ENCODE results near the gene RNF208.

Gene RNF208

GRCh38 chr9:137214620-137215019, 7.4 kb downstream of the RNF208 start:
- DNase-seq (ENCODE audit: low read depth): no peak

GRCh38 chr9:137213160-137214060, 8.6 kb downstream of the RNF208 start:
- DNase-seq (ENCODE audit: low read depth): no peak

GRCh38 chr9:137212520-137212919, 9.5 kb downstream of the RNF208 start:
- no peak for DNase-seq (ENCODE audit: low read depth)

- DNase-seq (ENCODE audit: low read depth): no peak
These were observed 10.5 kb downstream of the RNF208 start for GRCh38 chr9:137211532-137211931.

GRCh38 chr9:137206602-137207001, 15.4 kb downstream of the RNF208 start:
- no peak for DNase-seq (ENCODE audit: low read depth)

GRCh38 chr9:137205126-137206069, 16.6 kb downstream of the RNF208 start, which contains the start of the genes NDOR1 and TMEM203:
Gene NDOR1 (plus strand): TSS chr9:137205700. CDS start chr9:137205778, 78 bp downstream.
Gene TMEM203 (minus strand): TSS chr9:137205648. CDS start chr9:137205414, 234 bp downstream.
- DNase-seq (ENCODE audit: low read depth): peak; percentile 69

GRCh38 chr9:137204731-137205125, 17.3 kb downstream of the RNF208 start:
- DNase-seq (ENCODE audit: low read depth): no peak

GRCh38 chr9:137202966-137203365, 19.1 kb downstream of the RNF208 start:
- DNase-seq (ENCODE audit: low read depth): no peak

GRCh38 chr9:137201205-137201868, 20.7 kb downstream of the RNF208 start:
- DNase-seq (ENCODE audit: low read depth): no peak

- peak; percentile 99 for DNase-seq (ENCODE audit: low read depth)
These were observed 21.5 kb downstream of the RNF208 start, which contains the start of gene TPRN for GRCh38 chr9:137200311-137201204. Gene TPRN (minus strand): TSS chr9:137200741. CDS start chr9:137200711, 30 bp downstream.

GRCh38 chr9:137199411-137200121, 22.5 kb downstream of the RNF208 start:
- DNase-seq (ENCODE audit: low read depth): peak; percentile 7

- no peak for DNase-seq (ENCODE audit: low read depth)
These were observed 23.1 kb downstream of the RNF208 start for GRCh38 chr9:137198902-137199283.

- DNase-seq (ENCODE audit: low read depth): no peak
These were observed 23.8 kb downstream of the RNF208 start for GRCh38 chr9:137198051-137198901.

GRCh38 chr9:137195525-137196220, 26.4 kb downstream of the RNF208 start:
- no peak for DNase-seq (ENCODE audit: low read depth)

- no peak for DNase-seq (ENCODE audit: low read depth)
These were observed 27.1 kb downstream of the RNF208 start for GRCh38 chr9:137194909-137195308.

- no peak for DNase-seq (ENCODE audit: low read depth)
These were observed 27.7 kb downstream of the RNF208 start for GRCh38 chr9:137194388-137194787.

GRCh38 chr9:137193771-137194170, 28.3 kb downstream of the RNF208 start:
- DNase-seq (ENCODE audit: low read depth): no peak

GRCh38 chr9:137192859-137193258, 29.2 kb downstream of the RNF208 start:
- no peak for DNase-seq (ENCODE audit: low read depth)

- no peak for DNase-seq (ENCODE audit: low read depth)
These were observed 29.6 kb downstream of the RNF208 start for GRCh38 chr9:137192448-137192780.

Measured in fibroblast of gingiva (primary cell).